Panc1 (cell line): ENCODE results near the gene MRPS22. TPM values are rescaled to one million over a fixed set of nuclear protein-coding genes. Genes with fewer than 3 reads are reported as not detected.

Source experiments
- ATAC-seq: fragments of 200-7000 bp; cut with Tn5 transposase; 2 replicates; pipeline ENCODE4 v1.9.1; 2020; ENCODE audit warnings: mild to moderate bottlenecking, moderate library complexity
- BruUV-seq: library from RNA; stranded (reverse); fragments of 400-500 nt; replicated peaks from 2 replicates; lab custom pipeline; 2021; lab: Mats Ljungman, UMichigan
- CTCF ChIA-PET: fragments of 300-600 bp; sonication (Branson Sonifier 250); formaldehyde crosslinking; loops from one replicate; lab custom pipeline; 2022; ENCODE audit warnings: antibody characterized with exemption; lab: Charles Lee
- POLR2A ChIA-PET: fragments of 300-600 bp; sonication (Branson Sonifier 250); formaldehyde crosslinking; loops from one replicate; lab custom pipeline; 2022; ENCODE audit warnings: antibody characterized with exemption; lab: Charles Lee
- DNase-seq: peaks from one replicate; pipeline ENCODE4 v3.0.0-alpha.2; 2010; ENCODE audit warnings: low read depth, low spot score
- H3K27ac ChIP-seq: 2 replicates; pipeline ENCODE4 v1.5.1; 2011; ENCODE audit warnings: mild to moderate bottlenecking, low read length, inconsistent platforms
- H3K27me3 ChIP-seq: fragments of 200-500 bp; sonication (Bioruptor generic); 2 replicates; pipeline ENCODE4 v1.6.0; 2014; ENCODE audit warnings: low read length, inconsistent platforms; ENCODE audit not compliant: control insufficient read depth, insufficient read depth
- H3K36me3 ChIP-seq: fragments of 200-500 bp; sonication (Bioruptor generic); 2 replicates; pipeline ENCODE4 v1.5.1; 2014; ENCODE audit warnings: inconsistent platforms, mild to moderate bottlenecking, low read length, moderate library complexity; ENCODE audit not compliant: control insufficient read depth, insufficient read depth
- H3K4me1 ChIP-seq: 2 replicates; pipeline ENCODE4 v1.5.1; 2011; ENCODE audit warnings: inconsistent platforms, mild to moderate bottlenecking, low read length, moderate library complexity; ENCODE audit not compliant: control insufficient read depth, insufficient read depth
- H3K4me3 ChIP-seq, 2 experiments: 2 replicates each; pipeline ENCODE4 v1.5.1; 2011 to 2012; ENCODE audit warnings: low read depth in 2 of 2, low read length in 2 of 2, mild to moderate bottlenecking in 2 of 2, inconsistent platforms in 1 of 2, moderate library complexity in 1 of 2
- H3K9me3 ChIP-seq: fragments of 200-500 bp; sonication (Bioruptor generic); 2 replicates; pipeline ENCODE4 v1.5.1; 2014; ENCODE audit warnings: low read depth, mild to moderate bottlenecking, inconsistent platforms, low read length, moderate library complexity; ENCODE audit not compliant: control insufficient read depth, insufficient read depth
- CTCF ChIP-seq: fragments of 450-650 bp; IDR thresholded peaks from 2 replicates; pipeline ENCODE4 v1.5.1; 2017; ENCODE audit warnings: mild to moderate bottlenecking
- POLR2AphosphoS5 ChIP-seq: IDR thresholded peaks from 2 replicates; pipeline ENCODE4 v1.6.1; 2012; ENCODE audit warnings: mild to moderate bottlenecking, low read depth, low read length, moderate library complexity
- REST ChIP-seq, 2 experiments: IDR thresholded peaks; 2 replicates each; pipeline ENCODE4 v1.6.1; 2011 to 2012; ENCODE audit warnings: low read depth in 2 of 2, control low read depth in 1 of 2, low read length in 1 of 2, mild to moderate bottlenecking in 1 of 2, moderate library complexity in 1 of 2; ENCODE audit not compliant: insufficient read depth in 1 of 2
- SIN3A ChIP-seq: IDR thresholded peaks from 2 replicates; pipeline ENCODE4 v1.6.1; 2012; ENCODE audit warnings: low read depth, mild to moderate bottlenecking, low read length, moderate library complexity, borderline replicate concordance; ENCODE audit not compliant: insufficient read depth
- TCF7L2 ChIP-seq: IDR thresholded peaks from 2 replicates; pipeline ENCODE4 v1.6.1; 2011; ENCODE audit warnings: mild to moderate bottlenecking, low read depth, low read length, inconsistent platforms
- in situ Hi-C: cut with HindIII; loops from 2 replicates; pipeline ENCODE4 v1.10.0; 2016; ENCODE audit warnings: low sequenced_read_pairs, low pct_unique_long_range_greater_than_20kb
- intact Hi-C: fragments of 100-400 bp; cut with micrococcal nuclease; formaldehyde crosslinking; loops from one replicate; pipeline ENCODE4 v1.10.0; 2022; ENCODE audit not compliant: unreplicated experiment
- total RNA-seq: library from RNA; stranded (reverse); gene quantifications from one replicate; pipeline ENCODE4 v1.2.1, GENCODE V29; 2021; ENCODE audit not compliant: unreplicated experiment

Gene MRPS22
- total RNA-seq, 1 experiment from 2014 or later, result 61.9 TPM

GRCh38 chr3:139346771-139347170, 3.0 kb downstream of the MRPS22 start:
- Histone ChIP-seq H3K4me1 (peaks cover 7% of the 10 kb centered on the region; the same call in 1 of the 2 replicates), H3K4me3 (no peak overlapping the region), H3K9me3 (no peaks in the 10 kb centered on the region), H3K27ac (no peak overlapping the region), H3K27me3 (no peaks in the 10 kb centered on the region), H3K36me3 (peaks cover 23% of the 10 kb centered on the region)
- CTCF ChIA-PET, result interaction anchor here (0.6 kb wide), 1 partner anchor 411 kb away, joined by 9 read pairs; no protein-coding TSS in a partner anchor
- intact Hi-C loops (no loop called here), in situ Hi-C loops (no loop called here)
- BruUV-seq, result no TSS peak
- POLR2A ChIA-PET, result no interaction called here
- no peak for TF ChIP-seq POLR2AphosphoS5
- no peak for TF ChIP-seq TCF7L2
- no peak for TF ChIP-seq REST (IDR thresholded peaks at IDR 0.05; ENCODE audit: insufficient read depth in 1 of 2, low read depth in 2 of 2, low read length in 1 of 2)
- no peak for TF ChIP-seq CTCF
- no peak for TF ChIP-seq SIN3A
- ATAC-seq (no peak), DNase-seq (no peak)

GRCh38 chr3:139353920-139354556, 10.2 kb downstream of the MRPS22 start:
- ChIA-PET CTCF (interaction anchor here (0.8 to 2.0 kb wide), 6 partner anchors 9 to 423 kb away, joined by 3 to 11 read pairs (median 4); no protein-coding TSS in a partner anchor), POLR2A (interaction anchor here (0.7 to 1.0 kb wide), 2 partner anchors 9 to 36 kb away, joined by 3 read pairs; partner anchors contain the start of gene COPB2)
- Histone ChIP-seq H3K27me3 (no peaks in the 10 kb centered on the region), H3K27ac (no peak overlapping the region), H3K4me3 (no peak overlapping the region), H3K36me3 (peaks cover 73% of the 10 kb centered on the region), H3K4me1 (no peaks in the 10 kb centered on the region), H3K9me3 (no peaks in the 10 kb centered on the region)
- peak; percentile 50 for DNase-seq
- intact Hi-C loops (no loop called here), in situ Hi-C loops (no loop called here)
- peak; percentile 91 for TF ChIP-seq CTCF
- 0 out of 2 replicates have a peak, but pooled peaks have one; percentile 17 for TF ChIP-seq POLR2AphosphoS5
- TF ChIP-seq REST (IDR thresholded peaks at IDR 0.05; ENCODE audit: insufficient read depth in 1 of 2, low read depth in 2 of 2, low read length in 1 of 2), result no peak
- no TSS peak for BruUV-seq
- peak; percentile 94 for ATAC-seq
